SKM-1 (cell line): Measurements from ENCODE around the gene RAPGEF2.
"Not testable (repeated sequence)": the region's sequence is repeated elsewhere in the genome, so short reads cannot be mapped to it uniquely, and the experiment has no call there.

Experiments used
- DNase-seq: peaks from one replicate; lab custom pipeline; 2025; ENCODE audit not compliant: unreplicated experiment; lab: John Stamatoyannopoulos, UW

Gene RAPGEF2, protein sequence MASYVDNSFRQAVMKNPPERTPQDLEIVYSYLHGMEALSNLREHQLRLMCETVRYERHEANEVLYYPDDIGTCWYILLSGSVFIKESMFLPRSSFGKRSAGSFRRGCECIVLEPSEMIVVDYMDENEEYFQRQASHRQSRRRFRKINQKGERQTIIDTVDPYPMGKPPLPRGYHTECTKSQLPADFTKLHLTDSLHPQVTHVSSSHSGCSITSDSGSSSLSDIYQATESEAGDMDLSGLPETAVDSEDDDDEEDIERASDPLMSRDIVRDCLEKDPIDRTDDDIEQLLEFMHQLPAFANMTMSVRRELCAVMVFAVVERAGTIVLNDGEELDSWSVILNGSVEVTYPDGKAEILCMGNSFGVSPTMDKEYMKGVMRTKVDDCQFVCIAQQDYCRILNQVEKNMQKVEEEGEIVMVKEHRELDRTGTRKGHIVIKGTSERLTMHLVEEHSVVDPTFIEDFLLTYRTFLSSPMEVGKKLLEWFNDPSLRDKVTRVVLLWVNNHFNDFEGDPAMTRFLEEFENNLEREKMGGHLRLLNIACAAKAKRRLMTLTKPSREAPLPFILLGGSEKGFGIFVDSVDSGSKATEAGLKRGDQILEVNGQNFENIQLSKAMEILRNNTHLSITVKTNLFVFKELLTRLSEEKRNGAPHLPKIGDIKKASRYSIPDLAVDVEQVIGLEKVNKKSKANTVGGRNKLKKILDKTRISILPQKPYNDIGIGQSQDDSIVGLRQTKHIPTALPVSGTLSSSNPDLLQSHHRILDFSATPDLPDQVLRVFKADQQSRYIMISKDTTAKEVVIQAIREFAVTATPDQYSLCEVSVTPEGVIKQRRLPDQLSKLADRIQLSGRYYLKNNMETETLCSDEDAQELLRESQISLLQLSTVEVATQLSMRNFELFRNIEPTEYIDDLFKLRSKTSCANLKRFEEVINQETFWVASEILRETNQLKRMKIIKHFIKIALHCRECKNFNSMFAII (N-terminal part only)

DNA sequence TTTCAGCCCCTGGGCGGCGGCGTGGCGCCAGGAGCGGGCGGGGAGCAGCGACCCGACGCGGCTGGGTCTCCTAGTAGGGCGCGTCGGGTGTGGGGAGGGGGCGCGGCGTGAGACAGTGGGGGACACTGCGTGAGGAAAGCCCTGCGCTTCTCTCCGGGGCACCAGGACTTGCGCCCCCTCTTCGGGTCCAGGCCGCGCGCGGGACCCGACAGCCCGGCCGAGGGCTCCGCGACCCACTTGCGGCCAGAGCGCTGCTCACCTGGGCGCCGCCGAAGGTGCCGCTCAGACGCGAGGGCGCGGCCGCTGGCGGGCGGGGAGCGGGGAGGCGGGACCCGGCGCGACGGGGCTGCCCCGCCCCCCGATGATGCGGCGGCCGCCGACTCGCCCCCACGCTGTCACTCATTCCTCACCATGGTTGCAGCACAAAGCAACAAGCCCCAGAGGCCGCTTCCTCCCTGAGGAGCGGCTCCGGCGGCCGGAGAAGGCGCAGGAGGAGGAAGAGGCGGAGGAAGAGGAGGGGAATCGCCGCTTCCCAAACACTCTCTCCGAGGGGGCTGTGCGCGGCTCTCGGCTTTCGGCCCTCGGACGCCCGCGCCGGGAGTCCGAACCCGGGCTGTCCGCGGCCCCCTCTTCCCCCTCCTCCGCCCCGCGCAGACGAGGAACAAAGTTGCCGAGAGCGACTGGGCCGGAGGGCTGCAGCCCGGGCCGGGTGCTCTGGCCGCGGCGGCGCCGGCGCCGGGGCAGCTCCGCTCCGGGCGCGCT lies at the start of gene RAPGEF2:
TSS of gene RAPGEF2 (plus strand) at position 458 of the 762 bp plus-strand sequence. CDS start 1,084 bp downstream, outside the sequence.
- peak; percentile 81 for DNase-seq

DNA sequence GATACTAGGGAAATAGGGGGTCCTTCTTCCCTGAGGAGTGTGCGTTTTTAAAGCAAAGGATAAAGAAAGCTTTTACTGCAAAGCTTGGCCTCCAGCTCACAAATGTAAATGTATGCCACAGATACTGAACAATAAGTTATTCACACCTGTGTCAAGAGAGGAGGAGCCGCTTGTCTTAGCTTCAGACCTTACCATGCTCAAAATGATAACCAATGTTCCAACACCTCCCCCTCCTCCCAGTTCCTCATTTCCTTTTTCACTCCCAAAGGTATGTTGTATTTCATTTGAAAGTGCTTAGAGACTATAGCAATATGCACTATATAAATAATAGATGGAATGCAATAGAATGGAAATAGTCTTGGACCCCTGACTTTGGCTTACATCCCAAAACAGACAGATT lies 47.0 kb upstream of the RAPGEF2 start:
- no peak for DNase-seq

DNA sequence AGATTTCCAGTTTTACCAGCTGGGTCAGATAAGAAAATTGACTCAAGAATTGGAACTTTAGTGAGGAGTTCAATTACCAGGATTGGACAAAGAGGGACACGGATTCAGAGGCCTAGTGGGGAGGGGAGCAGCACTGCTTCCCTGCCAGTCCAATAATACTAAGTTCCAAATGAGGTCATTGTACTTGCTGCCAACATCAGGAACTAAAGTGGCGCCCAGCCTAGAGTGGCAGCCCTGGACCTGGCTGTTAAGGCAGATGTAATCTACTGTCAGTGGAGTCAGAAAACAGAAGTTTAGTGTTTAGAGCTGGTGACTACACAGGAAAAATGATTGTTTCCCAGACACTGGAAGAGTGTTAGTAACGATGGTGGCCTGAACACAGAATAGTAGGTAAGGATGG lies 42.7 kb upstream of the RAPGEF2 start:
- DNase-seq: no peak

DNA sequence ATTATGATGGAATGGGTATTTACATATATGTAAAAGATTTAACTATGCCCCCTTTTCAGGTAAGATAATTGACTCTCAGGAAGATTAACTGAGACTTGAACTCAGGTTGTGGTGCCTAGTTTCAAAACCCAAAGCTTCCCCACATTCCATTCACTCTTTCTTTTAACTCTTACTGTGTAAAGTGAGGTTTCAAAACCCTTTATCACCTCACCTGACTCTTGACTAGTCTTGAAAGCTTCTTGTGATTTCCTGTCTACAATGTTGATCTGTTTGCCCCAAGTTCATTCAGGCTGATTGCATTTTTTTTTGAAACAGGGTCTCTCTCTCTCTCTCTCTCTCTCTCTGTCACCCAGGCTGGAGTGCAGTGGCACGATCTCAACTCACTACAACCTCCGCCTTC lies 40.5 kb upstream of the RAPGEF2 start:
- no peak for DNase-seq

DNA sequence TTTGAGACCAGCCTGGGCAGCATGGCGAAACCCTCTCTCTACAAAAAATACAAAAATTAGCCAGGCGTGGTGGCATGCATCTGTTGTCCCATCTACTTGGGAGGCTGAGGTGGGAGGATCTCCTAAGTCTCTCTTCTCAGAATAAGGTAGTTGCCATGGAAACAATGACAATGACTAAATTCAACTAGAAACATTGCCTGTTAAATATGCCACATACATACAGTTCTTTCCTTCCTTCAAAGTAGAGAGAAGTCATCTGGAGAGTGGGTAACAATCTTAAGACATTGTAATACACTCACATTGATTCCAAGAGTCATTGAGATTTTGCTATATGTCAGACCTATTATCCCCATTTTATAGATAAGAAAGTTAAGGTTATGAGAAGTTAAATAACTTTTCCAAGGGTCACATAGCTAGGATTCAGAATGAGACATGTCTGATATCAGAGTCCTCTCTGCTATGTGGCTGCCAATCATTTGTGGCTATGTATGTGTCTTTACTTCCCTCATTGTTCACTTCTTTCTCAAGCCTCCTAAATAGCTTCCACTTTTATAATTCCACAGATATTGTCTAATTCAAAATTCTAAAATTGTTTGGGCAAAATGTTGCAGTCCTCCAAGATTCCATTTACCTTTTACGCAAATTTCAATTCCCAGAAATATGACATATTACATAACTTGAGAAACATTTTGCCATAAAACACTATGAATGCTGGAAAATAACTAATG lies 37.2 kb upstream of the RAPGEF2 start:
- DNase-seq: no peak

DNA sequence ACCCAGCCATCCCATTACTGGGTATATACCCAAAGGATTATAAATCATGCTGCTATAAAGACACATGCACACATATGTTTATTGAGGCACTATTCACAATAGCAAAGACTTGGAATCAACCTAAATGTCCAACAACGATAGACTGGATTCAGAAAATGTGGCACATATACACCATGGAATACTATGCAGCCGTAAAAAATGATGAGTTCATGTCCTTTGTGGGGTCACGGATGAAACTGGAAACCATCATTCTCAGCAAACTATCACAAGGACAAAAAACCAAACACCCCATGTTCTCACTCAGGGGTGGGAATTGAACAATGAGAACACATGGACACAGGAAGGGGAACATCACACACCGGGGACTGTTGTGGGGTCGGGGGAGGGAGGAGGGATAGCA lies 34.7 kb upstream of the RAPGEF2 start:
- not testable (repeated sequence) for DNase-seq

DNA sequence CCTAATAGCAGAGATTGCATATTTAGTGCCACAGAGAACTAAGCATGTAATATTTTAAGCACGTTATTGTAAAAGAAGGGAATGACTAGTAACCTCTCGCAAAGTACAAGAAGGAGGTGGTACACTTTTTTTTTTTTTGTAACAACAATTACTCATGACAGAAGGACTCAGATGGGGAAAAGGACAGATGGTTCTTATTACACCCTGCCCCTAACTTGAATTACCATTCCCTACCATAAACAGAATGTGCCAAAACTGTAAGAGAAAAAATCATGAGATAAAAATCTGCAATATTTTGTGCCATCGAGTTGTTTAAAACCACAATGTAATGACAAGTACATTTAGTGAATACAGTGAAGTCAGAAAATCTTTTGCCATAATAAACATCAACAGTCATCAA lies 33.0 kb upstream of the RAPGEF2 start:
- DNase-seq: no peak

DNA sequence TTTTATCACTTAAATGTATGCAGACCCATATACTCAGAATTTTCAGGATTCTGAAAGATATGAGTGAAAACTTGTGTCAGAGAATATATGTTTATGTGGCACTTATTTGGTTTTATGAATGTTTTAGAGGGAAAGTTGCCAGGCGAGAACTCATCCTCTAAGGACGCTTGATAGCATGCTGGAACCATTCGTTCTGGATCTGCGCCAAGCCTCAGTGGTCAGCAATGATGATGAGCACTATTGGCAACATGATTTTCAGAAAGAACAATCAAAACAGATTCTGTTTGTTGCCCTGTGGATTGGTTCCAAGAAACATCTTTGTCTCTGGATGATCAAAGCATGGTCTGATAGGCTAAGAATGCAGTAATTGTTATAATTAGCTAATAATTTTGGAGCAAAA lies 32.1 kb upstream of the RAPGEF2 start:
- DNase-seq: no peak

DNA sequence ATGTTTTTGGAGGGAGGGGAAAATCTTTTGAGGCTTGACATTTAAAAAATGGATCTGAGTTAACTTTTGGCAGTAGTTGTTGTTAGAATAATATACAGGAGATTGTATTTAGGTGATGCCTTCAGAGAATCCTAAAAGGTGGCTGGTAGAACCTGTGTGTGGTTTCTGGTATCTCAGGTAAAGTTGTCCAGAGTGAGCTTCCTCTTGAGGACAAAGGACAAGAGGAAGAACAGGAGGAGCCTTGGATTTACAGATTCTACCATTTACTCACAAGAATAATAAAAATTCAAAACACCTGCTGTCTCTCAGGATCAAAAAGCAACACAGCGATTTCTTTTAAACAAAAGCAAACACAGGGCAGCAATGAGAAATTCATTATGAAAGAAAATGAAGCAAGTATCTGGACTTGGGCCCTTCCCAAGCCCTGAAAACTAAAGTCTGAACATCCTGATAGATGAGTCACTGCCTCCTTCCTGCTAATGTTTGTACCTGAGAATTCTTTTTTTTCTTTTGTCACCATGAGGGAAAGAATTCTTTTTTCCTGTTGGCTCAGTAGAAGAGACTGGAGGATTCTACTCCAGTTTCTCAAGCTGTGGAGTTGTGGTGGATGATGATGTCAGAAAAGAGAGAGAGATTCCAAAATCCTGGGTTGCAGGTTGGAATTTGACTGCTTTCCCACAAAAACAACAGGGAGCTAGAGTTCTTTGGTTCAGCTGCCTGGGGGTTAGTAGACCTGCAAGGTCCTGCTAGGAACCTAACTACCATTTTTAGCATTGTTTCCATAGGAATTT lies 31.5 kb upstream of the RAPGEF2 start:
- DNase-seq: no peak

DNA sequence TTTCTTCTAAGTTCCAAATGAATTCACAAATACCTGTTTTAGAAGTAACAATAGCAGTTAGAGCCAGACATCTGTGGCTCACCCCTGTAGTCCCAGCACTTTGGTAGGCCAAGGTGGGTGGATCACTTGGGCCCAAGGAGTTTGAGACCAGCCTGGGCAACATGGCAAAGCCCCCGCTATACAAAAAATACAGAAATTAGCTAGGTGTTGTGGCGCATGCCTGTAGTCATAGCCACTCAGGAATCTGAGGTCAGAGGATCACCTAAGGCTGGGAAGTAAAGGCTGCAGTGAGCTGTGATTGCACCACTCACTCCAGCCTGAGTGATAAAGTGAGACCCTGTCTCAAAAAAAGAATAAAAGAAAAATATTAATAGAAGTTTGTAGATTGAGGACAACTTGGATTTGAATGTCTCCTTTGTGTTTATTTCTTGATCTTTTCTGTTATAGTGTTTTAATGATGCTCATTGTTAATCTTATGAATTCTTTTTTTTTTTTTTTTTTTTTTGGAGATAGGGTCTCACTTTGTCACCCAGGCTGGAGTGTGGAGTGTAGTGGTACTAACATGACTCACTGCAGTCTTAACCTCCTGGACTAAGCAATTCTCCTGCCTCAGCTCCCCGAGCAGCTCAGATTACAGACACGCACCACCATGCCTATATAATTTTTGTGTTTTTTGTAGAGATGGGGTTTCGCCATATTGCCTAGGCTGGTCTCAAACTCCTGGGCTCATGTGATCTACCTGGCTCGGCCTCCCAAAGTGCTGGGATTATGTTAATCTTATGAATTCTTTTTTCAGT lies 30.7 kb upstream of the RAPGEF2 start:
- DNase-seq: no peak

DNA sequence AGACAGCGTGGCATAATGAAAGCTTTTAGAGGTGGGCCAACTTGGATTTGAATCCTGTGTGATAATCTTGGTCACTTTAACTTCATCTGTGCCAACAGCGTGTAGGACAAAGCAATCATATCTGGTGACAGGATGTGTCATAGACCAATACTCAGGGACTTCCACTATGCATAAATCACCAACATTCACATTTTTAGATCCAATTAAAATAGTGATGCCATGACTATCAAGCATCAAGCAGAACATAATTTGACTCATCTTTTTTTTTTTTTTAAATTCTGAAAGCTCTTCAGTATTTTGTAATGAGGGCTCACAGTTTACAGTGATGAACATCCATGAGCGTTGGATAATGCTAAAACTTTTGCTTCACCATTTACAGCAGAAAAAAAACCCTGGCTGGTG lies 27.3 kb upstream of the RAPGEF2 start:
- DNase-seq: no peak

DNA sequence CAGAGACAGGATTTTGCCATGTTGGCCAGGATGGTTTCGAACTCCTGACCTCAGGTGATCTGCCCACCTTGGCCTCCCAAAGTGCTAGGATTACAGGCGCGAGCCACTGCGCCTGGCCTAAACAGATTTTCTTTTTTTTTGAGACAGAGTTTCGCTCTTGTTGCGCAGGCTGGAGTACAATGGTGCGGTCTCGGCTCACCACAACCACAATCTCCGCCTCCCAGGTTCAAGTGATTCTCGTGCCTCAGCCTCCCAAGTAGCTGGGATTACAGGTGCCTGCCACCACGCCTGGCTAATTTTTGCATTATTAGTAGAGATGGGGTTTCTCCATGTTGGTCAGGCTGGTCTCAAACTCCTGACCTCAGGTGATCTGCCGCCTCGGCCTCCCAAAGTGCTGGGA lies 25.9 kb upstream of the RAPGEF2 start:
- not testable (repeated sequence) for DNase-seq

DNA sequence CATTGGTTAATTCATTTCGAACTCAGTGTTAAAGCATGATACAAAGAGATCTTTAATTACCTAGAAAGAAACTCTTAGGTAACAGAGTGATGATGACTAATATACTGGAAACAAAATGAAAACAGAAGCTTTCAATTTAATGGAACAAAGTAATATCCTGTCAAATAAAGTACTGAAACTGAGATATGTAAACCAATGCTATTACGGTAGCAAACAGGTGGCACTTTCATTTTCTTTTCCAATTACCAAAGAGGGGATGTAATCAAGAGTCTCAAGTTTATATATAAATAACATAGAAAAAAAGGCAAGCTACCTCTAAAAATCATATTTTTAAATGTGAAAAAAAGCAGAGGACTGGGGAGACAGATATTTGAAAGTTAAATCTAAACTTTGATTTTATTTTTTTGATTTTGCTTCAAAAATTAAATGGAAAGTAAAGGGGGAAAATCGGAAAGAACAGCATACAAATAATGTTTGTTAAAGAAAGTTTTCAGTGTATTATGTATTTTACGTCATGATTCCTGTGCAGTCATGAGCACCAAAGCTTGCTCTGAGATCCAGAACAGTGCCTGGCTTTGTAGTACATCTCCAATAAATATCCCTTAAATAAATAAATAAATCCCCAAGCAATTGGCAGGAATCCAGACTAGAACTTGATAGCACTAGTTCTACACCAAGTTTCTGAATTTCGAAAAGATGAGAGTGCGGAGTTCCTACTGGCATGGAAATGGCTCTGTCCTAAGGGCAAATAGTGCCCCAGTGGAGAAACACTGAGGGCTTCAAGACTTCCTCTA lies 25.0 kb upstream of the RAPGEF2 start:
- DNase-seq: no peak

DNA sequence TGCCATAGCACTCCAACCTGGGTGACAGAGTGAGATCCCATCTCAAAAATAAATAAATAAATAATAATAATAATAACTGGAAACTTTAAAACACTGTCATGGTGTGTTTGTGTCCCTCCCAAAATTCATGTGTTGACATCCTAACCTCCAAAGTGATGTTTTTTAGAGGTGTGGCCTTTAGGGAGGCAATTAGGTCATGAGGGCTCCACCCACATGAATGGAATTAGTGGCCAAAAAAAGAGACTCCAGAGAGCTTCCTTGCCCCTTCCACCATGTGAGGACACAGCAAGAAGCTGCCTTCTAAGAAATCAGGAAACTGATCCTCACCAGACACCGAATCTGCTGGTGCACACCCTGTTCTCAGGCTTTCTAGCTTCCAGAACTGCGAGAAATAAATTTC lies 23.8 kb upstream of the RAPGEF2 start:
- no peak for DNase-seq

DNA sequence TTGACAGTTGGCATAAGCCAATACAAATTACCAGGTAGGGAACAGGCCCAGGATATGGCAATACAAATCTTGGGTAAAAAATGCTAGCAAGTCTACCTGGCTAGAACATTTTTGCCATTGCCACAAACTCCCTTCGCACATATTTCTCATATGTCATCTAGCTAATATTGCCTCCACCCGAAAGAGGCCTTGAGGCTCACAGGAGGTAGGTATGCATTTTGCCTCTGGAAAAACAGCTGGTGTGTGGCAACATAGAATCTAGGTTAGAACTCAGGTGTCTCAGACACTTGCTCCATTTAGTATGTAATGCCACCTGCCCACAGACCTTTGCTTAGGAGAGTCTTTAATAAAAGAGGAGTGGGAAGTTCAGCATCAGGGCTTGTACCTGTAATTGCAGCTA lies 16.3 kb upstream of the RAPGEF2 start:
- no peak for DNase-seq

DNA sequence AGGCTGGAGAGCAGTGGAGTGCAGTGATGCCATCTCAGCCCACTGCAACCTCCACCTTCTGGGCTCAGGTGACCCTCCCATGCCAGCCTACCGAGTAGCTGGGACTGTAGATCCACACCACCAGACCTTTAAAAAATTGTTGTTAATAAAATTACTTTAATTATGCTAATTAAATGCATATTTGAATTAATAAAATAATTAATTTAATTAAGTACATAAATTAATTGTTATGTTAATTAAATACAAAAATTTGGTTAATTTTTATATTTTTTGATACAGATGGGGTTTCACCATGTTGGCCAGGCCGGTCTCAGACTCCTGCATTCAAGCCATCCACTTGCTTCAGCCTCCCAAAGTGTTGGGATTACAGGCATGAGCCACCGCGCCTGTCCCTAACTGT lies 12.6 kb upstream of the RAPGEF2 start:
- DNase-seq: no peak

DNA sequence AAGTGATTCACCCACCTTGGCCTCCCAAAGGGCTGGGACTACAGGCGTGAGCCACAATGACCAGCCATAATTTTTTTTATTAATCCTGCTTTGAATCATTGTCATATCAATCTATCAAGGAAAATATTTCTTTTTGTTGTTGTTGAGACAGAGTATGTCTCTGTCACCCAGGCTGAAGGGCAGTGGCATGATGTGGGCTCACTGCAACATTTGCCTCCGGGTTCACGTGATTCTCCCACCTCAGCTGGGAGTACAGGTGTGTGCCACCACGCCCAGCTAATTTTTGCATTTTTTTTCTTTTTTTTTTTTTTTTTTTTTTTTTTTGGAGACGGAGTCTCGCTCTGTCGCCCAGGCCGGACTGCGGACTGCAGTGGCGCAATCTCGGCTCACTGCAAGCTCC lies 8.7 kb upstream of the RAPGEF2 start:
- DNase-seq: not testable (repeated sequence)

DNA sequence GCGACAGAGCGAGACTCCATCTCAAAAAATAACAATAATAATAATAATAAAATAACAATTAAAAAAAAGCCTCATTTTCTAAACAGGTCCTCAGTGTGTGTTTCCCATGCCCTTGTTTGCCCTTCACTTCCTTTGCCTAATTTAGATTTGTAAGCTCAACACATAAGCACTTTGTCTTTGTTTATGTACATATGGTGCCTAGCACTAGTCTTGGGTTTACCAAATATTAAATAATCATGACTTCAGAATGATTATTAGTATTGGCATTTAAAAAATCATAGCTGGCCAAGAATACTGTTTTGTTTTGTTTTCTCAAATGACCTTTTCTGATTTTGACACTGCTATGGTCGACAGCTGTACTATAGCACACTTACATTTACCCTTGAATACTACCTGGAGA lies 6.4 kb upstream of the RAPGEF2 start:
- DNase-seq: no peak
